Lower leg skin (tissue), 3 donors: ENCODE measurements around the gene GZMM.

Experiments used
- CTCF ChIP-seq, 3 donors: fragments of 450-650 bp; IDR thresholded peaks; one replicate each; pipeline ENCODE4 v1.5.1; 2016; ENCODE audit warnings: antibody characterized with exemption in 3 of 3, mild to moderate bottlenecking in 3 of 3, moderate library complexity in 2 of 3
- POLR2A ChIP-seq, 2 donors: fragments of 450-650 bp; IDR thresholded peaks; one replicate each; pipeline ENCODE4 v1.6.1; 2016 to 2017; ENCODE audit warnings: antibody characterized with exemption in 2 of 2, mild to moderate bottlenecking in 1 of 2, moderate library complexity in 1 of 2

GRCh38 chr19:533364-534058, 10.3 kb upstream of the GZMM start:
- TF ChIP-seq POLR2A (IDR thresholded peaks at IDR 0.05) (no peak), CTCF (IDR thresholded peaks at IDR 0.05) (no peak)
